ENCODE measurements around the gene DIAPH3. TPM values are rescaled to one million over a fixed set of nuclear protein-coding genes. Genes with fewer than 3 reads are reported as not detected.

The DIAPH3 gene
- total and polyA plus RNA-seq, 9 donors: 4.3 to 12.4 (median 7.9) TPM

- Histone ChIP-seq H3K27me3 (ENCODE audit: control insufficient read depth, insufficient read depth, low read length) (no peaks in the 10 kb centered on the region), H3K4me3 (ENCODE audit: low read length) (no peak overlapping the region), H3K36me3 (ENCODE audit: control insufficient read depth, insufficient read depth, low read length) (no peaks in the 10 kb centered on the region), H3K9me3 (replicated peaks; ENCODE audit: control insufficient read depth, low read depth, low read length) (no peaks in the 10 kb centered on the region), H3K4me1 (ENCODE audit: control insufficient read depth, insufficient read depth, low read length) (no peaks in the 10 kb centered on the region), H3K27ac (ENCODE audit: low read length) (no peak overlapping the region)
- DNase-seq: no peak
These were observed 328.9 kb downstream of the DIAPH3 start for GRCh38 chr13:59834801-59835200.

GRCh38 chr13:59829690-59830089 is 334.0 kb downstream of the DIAPH3 start:
- no peak for DNase-seq
- H3K27ac ChIP-seq (ENCODE audit: low read length): no peak overlapping the region
- no peak overlapping the region for H3K4me3 ChIP-seq (ENCODE audit: low read length)
- no peaks in the 10 kb centered on the region for H3K36me3 ChIP-seq (ENCODE audit: control insufficient read depth, insufficient read depth, low read length)
- no peaks in the 10 kb centered on the region for H3K27me3 ChIP-seq (ENCODE audit: control insufficient read depth, insufficient read depth, low read length)
- H3K9me3 ChIP-seq (replicated peaks; ENCODE audit: control insufficient read depth, low read depth, low read length): no peaks in the 10 kb centered on the region
- no peaks in the 10 kb centered on the region for H3K4me1 ChIP-seq (ENCODE audit: control insufficient read depth, insufficient read depth, low read length)

- DNase-seq: no peak
- Histone ChIP-seq H3K27ac (ENCODE audit: low read length) (no peak overlapping the region), H3K9me3 (replicated peaks; ENCODE audit: control insufficient read depth, low read depth, low read length) (no peaks in the 10 kb centered on the region), H3K4me1 (ENCODE audit: control insufficient read depth, insufficient read depth, low read length) (no peaks in the 10 kb centered on the region), H3K36me3 (ENCODE audit: control insufficient read depth, insufficient read depth, low read length) (no peaks in the 10 kb centered on the region), H3K4me3 (ENCODE audit: low read length) (no peak overlapping the region), H3K27me3 (ENCODE audit: control insufficient read depth, insufficient read depth, low read length) (no peaks in the 10 kb centered on the region)
- no CpG with 5 or more reads among the region's 1 CpG for WGBS (ENCODE audit: insufficient coverage)
These were observed 340.2 kb downstream of the DIAPH3 start for GRCh38 chr13:59823486-59823885.

- DNase-seq: no peak
- Histone ChIP-seq H3K27me3 (ENCODE audit: control insufficient read depth, insufficient read depth, low read length) (no peaks in the 10 kb centered on the region), H3K27ac (ENCODE audit: low read length) (no peak overlapping the region), H3K9me3 (replicated peaks; ENCODE audit: control insufficient read depth, low read depth, low read length) (no peaks in the 10 kb centered on the region), H3K4me1 (ENCODE audit: control insufficient read depth, insufficient read depth, low read length) (no peaks in the 10 kb centered on the region), H3K36me3 (ENCODE audit: control insufficient read depth, insufficient read depth, low read length) (no peaks in the 10 kb centered on the region), H3K4me3 (ENCODE audit: low read length) (no peak overlapping the region)
- WGBS (ENCODE audit: insufficient coverage): no CpG with 5 or more reads among the region's 3 CpGs
These were observed 354.2 kb downstream of the DIAPH3 start for GRCh38 chr13:59809564-59809963.

- no peaks in the 10 kb centered on the region for H3K27me3 ChIP-seq (ENCODE audit: control insufficient read depth, insufficient read depth, low read length)
- no peak for DNase-seq
- H3K27ac ChIP-seq (ENCODE audit: low read length): no peak overlapping the region
- H3K9me3 ChIP-seq (replicated peaks; ENCODE audit: control insufficient read depth, low read depth, low read length): no peaks in the 10 kb centered on the region
- H3K4me1 ChIP-seq (ENCODE audit: control insufficient read depth, insufficient read depth, low read length): no peaks in the 10 kb centered on the region
- no peak overlapping the region for H3K4me3 ChIP-seq (ENCODE audit: low read length)
- no peaks in the 10 kb centered on the region for H3K36me3 ChIP-seq (ENCODE audit: control insufficient read depth, insufficient read depth, low read length)
These were observed 356.9 kb downstream of the DIAPH3 start for GRCh38 chr13:59806801-59807200.

- no peaks in the 10 kb centered on the region for H3K9me3 ChIP-seq (replicated peaks; ENCODE audit: control insufficient read depth, low read depth, low read length)
- no peaks in the 10 kb centered on the region for H3K4me1 ChIP-seq (ENCODE audit: control insufficient read depth, insufficient read depth, low read length)
- H3K27me3 ChIP-seq (ENCODE audit: control insufficient read depth, insufficient read depth, low read length): no peaks in the 10 kb centered on the region
- H3K27ac ChIP-seq (ENCODE audit: low read length): no peak overlapping the region
- no peak overlapping the region for H3K4me3 ChIP-seq (ENCODE audit: low read length)
- DNase-seq: no peak
- no peaks in the 10 kb centered on the region for H3K36me3 ChIP-seq (ENCODE audit: control insufficient read depth, insufficient read depth, low read length)
These were observed 362.4 kb downstream of the DIAPH3 start for GRCh38 chr13:59801107-59801880.

- no peaks in the 10 kb centered on the region for H3K27me3 ChIP-seq (ENCODE audit: control insufficient read depth, insufficient read depth, low read length)
- WGBS (ENCODE audit: insufficient coverage): 100% methylated on average over 1 of the region's 2 CpGs
These were observed 370.6 kb downstream of the DIAPH3 start for GRCh38 chr13:59793107-59793506.

GRCh38 chr13:59790626-59791025 is 373.1 kb downstream of the DIAPH3 start:
- Histone ChIP-seq H3K27ac (ENCODE audit: low read length) (no peak overlapping the region), H3K4me3 (ENCODE audit: low read length) (no peak overlapping the region), H3K9me3 (replicated peaks; ENCODE audit: control insufficient read depth, low read depth, low read length) (no peaks in the 10 kb centered on the region), H3K4me1 (ENCODE audit: control insufficient read depth, insufficient read depth, low read length) (no peaks in the 10 kb centered on the region), H3K36me3 (ENCODE audit: control insufficient read depth, insufficient read depth, low read length) (no peaks in the 10 kb centered on the region), H3K27me3 (ENCODE audit: control insufficient read depth, insufficient read depth, low read length) (no peaks in the 10 kb centered on the region)
- no CpG with 5 or more reads among the region's 2 CpGs for whole genome bisulfite sequencing (ENCODE audit: insufficient coverage)
- DNase-seq: peak; percentile 45

More at GRCh38 chr13:59793107-59793506, 370.6 kb downstream of the DIAPH3 start:
- H3K36me3 ChIP-seq (ENCODE audit: control insufficient read depth, insufficient read depth, low read length): no peaks in the 10 kb centered on the region
- no peak overlapping the region for H3K4me3 ChIP-seq (ENCODE audit: low read length)
- no peak overlapping the region for H3K27ac ChIP-seq (ENCODE audit: low read length)
- no peak for DNase-seq
- H3K4me1 ChIP-seq (ENCODE audit: control insufficient read depth, insufficient read depth, low read length): no peaks in the 10 kb centered on the region
- no peaks in the 10 kb centered on the region for H3K9me3 ChIP-seq (replicated peaks; ENCODE audit: control insufficient read depth, low read depth, low read length)

GRCh38 chr13:59789558-59789957 is 374.2 kb downstream of the DIAPH3 start:
- Histone ChIP-seq H3K4me1 (ENCODE audit: control insufficient read depth, insufficient read depth, low read length) (no peaks in the 10 kb centered on the region), H3K9me3 (replicated peaks; ENCODE audit: control insufficient read depth, low read depth, low read length) (no peaks in the 10 kb centered on the region), H3K27me3 (ENCODE audit: control insufficient read depth, insufficient read depth, low read length) (no peaks in the 10 kb centered on the region), H3K4me3 (ENCODE audit: low read length) (no peak overlapping the region), H3K27ac (ENCODE audit: low read length) (no peak overlapping the region), H3K36me3 (ENCODE audit: control insufficient read depth, insufficient read depth, low read length) (no peaks in the 10 kb centered on the region)
- DNase-seq: no peak
- 88% methylated on average over 5 of the region's 6 CpGs for WGBS (ENCODE audit: insufficient coverage)

- Histone ChIP-seq H3K9me3 (replicated peaks; ENCODE audit: control insufficient read depth, low read depth, low read length) (no peaks in the 10 kb centered on the region), H3K27me3 (ENCODE audit: control insufficient read depth, insufficient read depth, low read length) (no peaks in the 10 kb centered on the region), H3K27ac (ENCODE audit: low read length) (no peak overlapping the region), H3K36me3 (ENCODE audit: control insufficient read depth, insufficient read depth, low read length) (no peaks in the 10 kb centered on the region), H3K4me3 (ENCODE audit: low read length) (no peak overlapping the region), H3K4me1 (ENCODE audit: control insufficient read depth, insufficient read depth, low read length) (no peaks in the 10 kb centered on the region)
- no peak for DNase-seq
These were observed 376.0 kb downstream of the DIAPH3 start for GRCh38 chr13:59787679-59788078.

- no peak overlapping the region for H3K27ac ChIP-seq (ENCODE audit: low read length)
- no peaks in the 10 kb centered on the region for H3K27me3 ChIP-seq (ENCODE audit: control insufficient read depth, insufficient read depth, low read length)
- 90% methylated on average over 4 of the region's 4 CpGs for WGBS (ENCODE audit: insufficient coverage)
- no peaks in the 10 kb centered on the region for H3K4me1 ChIP-seq (ENCODE audit: control insufficient read depth, insufficient read depth, low read length)
- H3K9me3 ChIP-seq (replicated peaks; ENCODE audit: control insufficient read depth, low read depth, low read length): no peaks in the 10 kb centered on the region
- H3K4me3 ChIP-seq (ENCODE audit: low read length): no peak overlapping the region
- no peaks in the 10 kb centered on the region for H3K36me3 ChIP-seq (ENCODE audit: control insufficient read depth, insufficient read depth, low read length)
- no peak for DNase-seq
These were observed 381.0 kb downstream of the DIAPH3 start for GRCh38 chr13:59782696-59783095.
